Measurements from ENCODE around the gene TCF3. TPM values are rescaled to one million over a fixed set of nuclear protein-coding genes. Genes with fewer than 3 reads are reported as not detected.

Gene TCF3
- total RNA-seq, 2 experiments from 2014 or later, result 124 to 126 TPM

GRCh38 chr19:1560286-1560882 is 92.0 kb downstream of the TCF3 start:
- TF ChIP-seq, protein P1, sequence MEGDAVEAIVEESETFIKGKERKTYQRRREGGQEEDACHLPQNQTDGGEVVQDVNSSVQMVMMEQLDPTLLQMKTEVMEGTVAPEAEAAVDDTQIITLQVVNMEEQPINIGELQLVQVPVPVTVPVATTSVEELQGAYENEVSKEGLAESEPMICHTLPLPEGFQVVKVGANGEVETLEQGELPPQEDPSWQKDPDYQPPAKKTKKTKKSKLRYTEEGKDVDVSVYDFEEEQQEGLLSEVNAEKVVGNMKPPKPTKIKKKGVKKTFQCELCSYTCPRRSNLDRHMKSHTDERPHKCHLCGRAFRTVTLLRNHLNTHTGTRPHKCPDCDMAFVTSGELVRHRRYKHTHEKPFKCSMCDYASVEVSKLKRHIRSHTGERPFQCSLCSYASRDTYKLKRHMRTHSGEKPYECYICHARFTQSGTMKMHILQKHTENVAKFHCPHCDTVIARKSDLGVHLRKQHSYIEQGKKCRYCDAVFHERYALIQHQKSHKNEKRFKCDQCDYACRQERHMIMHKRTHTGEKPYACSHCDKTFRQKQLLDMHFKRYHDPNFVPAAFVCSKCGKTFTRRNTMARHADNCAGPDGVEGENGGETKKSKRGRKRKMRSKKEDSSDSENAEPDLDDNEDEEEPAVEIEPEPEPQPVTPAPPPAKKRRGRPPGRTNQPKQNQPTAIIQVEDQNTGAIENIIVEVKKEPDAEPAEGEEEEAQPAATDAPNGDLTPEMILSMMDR (IDR thresholded peaks at IDR 0.05), result no peak
- H3K36me3 Mint-ChIP-seq (ENCODE audit: low read depth), result no peaks in the 10 kb centered on the region
- H3K4me3 Mint-ChIP-seq, result no peak overlapping the region
- CTCF ChIA-PET, result interaction anchor here (1.9 kb wide), 1 partner anchor 14 kb away, joined by 6 read pairs; no protein-coding TSS in a partner anchor
- H3K27me3 Mint-ChIP-seq, result no peaks in the 10 kb centered on the region
- H3K4me1 Mint-ChIP-seq (ENCODE audit: low read depth), result no peaks in the 10 kb centered on the region
- H3K27ac Mint-ChIP-seq, result no peak overlapping the region
- POLR2A ChIA-PET, result no interaction called here
- ATAC-seq (no peak), DNase-seq (no peak)
- H3K9me3 Mint-ChIP-seq, result no peaks in the 10 kb centered on the region
- intact Hi-C loops (cut with micrococcal nuclease), result no loop called here

Other genes starting within 250 kb of the TCF3 start
- gene DAZAP1, start 245.0 kb downstream of the TCF3 start, total RNA-seq, result 100 to 1,000 TPM; 263 to 283 TPM
- gene RPS15, start 214.2 kb downstream of the TCF3 start, total RNA-seq, result 1,000 to 10,000 TPM; 1,854 to 1,879 TPM
- under 1 TPM; 0.07 to 0.29 TPM for gene APC2, start 202.5 kb downstream of the TCF3 start, total RNA-seq
- gene C19orf25, start 173.4 kb downstream of the TCF3 start, total RNA-seq, result 10 to 100 TPM; 21.3 to 21.5 TPM
- 1 to 10 TPM; 4.4 to 4.7 TPM for gene PCSK4, start 162.3 kb downstream of the TCF3 start, total RNA-seq
- 1 to 10 TPM; 2.0 to 2.4 TPM for gene REEP6, start 161.4 kb downstream of the TCF3 start, total RNA-seq
- 1 to 10 TPM; 1.3 TPM for gene ADAMTSL5, start 139.6 kb downstream of the TCF3 start, total RNA-seq
- not detected for gene PLK5, start 128.5 kb downstream of the TCF3 start, total RNA-seq
- 1 to 10 TPM; 5.0 to 5.5 TPM for gene MEX3D, start 84.3 kb downstream of the TCF3 start, total RNA-seq
- 10 to 100 TPM; 87.8 to 92.5 TPM for gene MBD3, start 59.8 kb downstream of the TCF3 start, total RNA-seq
- gene UQCR11, start 47.2 kb downstream of the TCF3 start, total RNA-seq, result 100 to 1,000 TPM; 231 TPM
- not detected for gene ONECUT3, start 100.9 kb upstream of the TCF3 start, total RNA-seq
- 1 to 10 TPM; 5.8 to 8.2 TPM for gene ATP8B3, start 159.7 kb upstream of the TCF3 start, total RNA-seq
- gene REXO1, start 195.9 kb upstream of the TCF3 start, total RNA-seq, result 10 to 100 TPM; 43.4 to 46.8 TPM
- 10 to 100 TPM; 25.6 to 27.7 TPM for gene KLF16, start 211.0 kb upstream of the TCF3 start, total RNA-seq
- gene ABHD17A, start 232.9 kb upstream of the TCF3 start, total RNA-seq, result 100 to 1,000 TPM; 112 to 113 TPM